ENCODE results near the gene SLC38A6. TPM values are rescaled to one million over a fixed set of nuclear protein-coding genes. Genes with fewer than 3 reads are reported as not detected.

The SLC38A6 gene
- total RNA-seq, 2 donors from 2014 or later, result 25.6 to 39.4 TPM

GRCh38 chr14:61019537-61019936 is 38.5 kb downstream of the SLC38A6 start:
- Histone ChIP-seq H3K9me3 (no peaks in the 10 kb centered on the region), H3K36me3 (no peaks in the 10 kb centered on the region), H3K4me1 (ENCODE audit: control insufficient read depth in 1 of 2, low read depth in 2 of 2) (no peaks in the 10 kb centered on the region), H3K27ac (no peak overlapping the region), H3K4me3 (no peak overlapping the region), H3K27me3 (replicated peaks; ENCODE audit: insufficient read depth) (no peaks in the 10 kb centered on the region)
- DNase-seq (ENCODE audit: low spot score), result no peak
- TF ChIP-seq CTCF (IDR thresholded peaks at IDR 0.05), result no peak
- no peak for ATAC-seq (ENCODE audit: insufficient number of reproducible peaks, low FRiP score, low read depth)

- ATAC-seq (ENCODE audit: insufficient number of reproducible peaks, low FRiP score, low read depth) (peak; percentile 60), DNase-seq (ENCODE audit: low spot score) (peak; percentile 14)
- Histone ChIP-seq H3K4me1 (ENCODE audit: control insufficient read depth in 1 of 2, low read depth in 2 of 2) (peaks cover 0 to 8% of the 10 kb centered on the region in 2 donors), H3K27me3 (replicated peaks; ENCODE audit: insufficient read depth) (no peaks in the 10 kb centered on the region), H3K4me3 (no peak overlapping the region), H3K36me3 (no peaks in the 10 kb centered on the region), H3K27ac (no peak overlapping the region), H3K9me3 (no peaks in the 10 kb centered on the region)
- TF ChIP-seq CTCF (IDR thresholded peaks at IDR 0.05), result peak; percentile 83
Measured at GRCh38 chr14:61025251-61026223, 44.5 kb downstream of the SLC38A6 start.

- no peaks in the 10 kb centered on the region for H3K27me3 ChIP-seq (replicated peaks; ENCODE audit: insufficient read depth)
- peaks cover 0 to 8% of the 10 kb centered on the region in 2 donors for H3K4me1 ChIP-seq (ENCODE audit: control insufficient read depth in 1 of 2, low read depth in 2 of 2)
- H3K27ac ChIP-seq, result no peak overlapping the region
- H3K36me3 ChIP-seq, result no peaks in the 10 kb centered on the region
- TF ChIP-seq CTCF (IDR thresholded peaks at IDR 0.05), result no peak
- no peak overlapping the region for H3K4me3 ChIP-seq
- ATAC-seq (ENCODE audit: insufficient number of reproducible peaks, low FRiP score, low read depth), result no peak
- no peak for DNase-seq (ENCODE audit: low spot score)
- H3K9me3 ChIP-seq, result no peaks in the 10 kb centered on the region
Measured at GRCh38 chr14:61026526-61026925, 45.5 kb downstream of the SLC38A6 start.

GRCh38 chr14:61031026-61031425 is 50.0 kb downstream of the SLC38A6 start:
- peaks cover 0 to 2% of the 10 kb centered on the region in 2 donors for H3K4me1 ChIP-seq (ENCODE audit: control insufficient read depth in 1 of 2, low read depth in 2 of 2)
- no peak for TF ChIP-seq CTCF (IDR thresholded peaks at IDR 0.05)
- no peak overlapping the region for H3K27ac ChIP-seq
- H3K9me3 ChIP-seq, result no peaks in the 10 kb centered on the region
- ATAC-seq (ENCODE audit: insufficient number of reproducible peaks, low FRiP score, low read depth) (no peak), DNase-seq (ENCODE audit: low spot score) (no peak)
- H3K27me3 ChIP-seq (replicated peaks; ENCODE audit: insufficient read depth), result no peaks in the 10 kb centered on the region
- H3K36me3 ChIP-seq, result no peaks in the 10 kb centered on the region
- H3K4me3 ChIP-seq, result no peak overlapping the region

GRCh38 chr14:61033054-61033453 is 52.0 kb downstream of the SLC38A6 start:
- no peak for TF ChIP-seq CTCF (IDR thresholded peaks at IDR 0.05)

More at GRCh38 chr14:61033054-61033453, 52.0 kb downstream of the SLC38A6 start:
- no peak for DNase-seq (ENCODE audit: low spot score)
- H3K27ac ChIP-seq, result no peak overlapping the region
- H3K4me1 ChIP-seq (ENCODE audit: control insufficient read depth in 1 of 2, low read depth in 2 of 2), result no peaks in the 10 kb centered on the region
- no peak for ATAC-seq (ENCODE audit: insufficient number of reproducible peaks, low FRiP score, low read depth)
- H3K36me3 ChIP-seq, result no peaks in the 10 kb centered on the region
- H3K4me3 ChIP-seq, result no peak overlapping the region
- no peaks in the 10 kb centered on the region for H3K9me3 ChIP-seq
- H3K27me3 ChIP-seq (replicated peaks; ENCODE audit: insufficient read depth), result no peaks in the 10 kb centered on the region
